Adrenal gland (tissue), 5 donors: Measurements from ENCODE around the gene CNKSR1.

Source experiments
- POLR2A ChIP-seq, 2 donors: fragments of 450-650 bp; IDR thresholded peaks; one replicate each; pipeline ENCODE4 v1.6.1; 2017; ENCODE audit warnings: antibody characterized with exemption in 2 of 2, mild to moderate bottlenecking in 2 of 2, moderate library complexity in 1 of 2
- TF ChIP-seq, protein P1 (sequence below), 6 experiments: fragments of 450-650 bp in 4 of 6; fragments of 200-600 bp in 2 of 6; sonication (generic) in 1 of 6; IDR thresholded peaks; 1 replicate in 5 of 6; 2 replicates in 1 of 6; pipeline versions ENCODE4 v1.5.1 to v1.8.0; 2016 to 2021; ENCODE audit warnings: antibody characterized with exemption in 6 of 6, mild to moderate bottlenecking in 2 of 6, moderate library complexity in 1 of 6
- donor health status: DM: no; HTN: no; CAD: no.

GRCh38 chr1:26180010-26180506 is 2.8 kb downstream of the CNKSR1 start:
- TF ChIP-seq, protein P1, sequence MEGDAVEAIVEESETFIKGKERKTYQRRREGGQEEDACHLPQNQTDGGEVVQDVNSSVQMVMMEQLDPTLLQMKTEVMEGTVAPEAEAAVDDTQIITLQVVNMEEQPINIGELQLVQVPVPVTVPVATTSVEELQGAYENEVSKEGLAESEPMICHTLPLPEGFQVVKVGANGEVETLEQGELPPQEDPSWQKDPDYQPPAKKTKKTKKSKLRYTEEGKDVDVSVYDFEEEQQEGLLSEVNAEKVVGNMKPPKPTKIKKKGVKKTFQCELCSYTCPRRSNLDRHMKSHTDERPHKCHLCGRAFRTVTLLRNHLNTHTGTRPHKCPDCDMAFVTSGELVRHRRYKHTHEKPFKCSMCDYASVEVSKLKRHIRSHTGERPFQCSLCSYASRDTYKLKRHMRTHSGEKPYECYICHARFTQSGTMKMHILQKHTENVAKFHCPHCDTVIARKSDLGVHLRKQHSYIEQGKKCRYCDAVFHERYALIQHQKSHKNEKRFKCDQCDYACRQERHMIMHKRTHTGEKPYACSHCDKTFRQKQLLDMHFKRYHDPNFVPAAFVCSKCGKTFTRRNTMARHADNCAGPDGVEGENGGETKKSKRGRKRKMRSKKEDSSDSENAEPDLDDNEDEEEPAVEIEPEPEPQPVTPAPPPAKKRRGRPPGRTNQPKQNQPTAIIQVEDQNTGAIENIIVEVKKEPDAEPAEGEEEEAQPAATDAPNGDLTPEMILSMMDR (IDR thresholded peaks at IDR 0.05), result no peak
- TF ChIP-seq POLR2A (IDR thresholded peaks at IDR 0.05), result no peak
